HL-60/S4 treated with phorbol 12-myristate 13-acetate at 8.2 ng/mL for 4 days and 3 days (cell line): ENCODE results near the gene ARL6.

Experiments used
- in situ Hi-C: fragments of 300-500 bp; cut with MboI; formaldehyde crosslinking; loops from 2 replicates; pipeline ENCODE4 v1.15.0; 2022; ENCODE audit warnings: low sequenced_read_pairs

Gene ARL6

GRCh38 chr3:97764407-97765238, at the start of gene ARL6:
Gene ARL6, plus strand, starts transcription at chr3:97764758. Its CDS starts 3,350 bp downstream, at chr3:97768108.
- in situ Hi-C loops, result no loop called here

GRCh38 chr3:97719156-97719821, 45.3 kb upstream of the ARL6 start:
- in situ Hi-C loops, result no loop called here

- in situ Hi-C loops, result no loop called here
Observed at GRCh38 chr3:97720417-97720816, 44.1 kb upstream of the ARL6 start.

GRCh38 chr3:97721446-97721845, 43.1 kb upstream of the ARL6 start:
- in situ Hi-C loops, result no loop called here

GRCh38 chr3:97736928-97737327, 27.6 kb upstream of the ARL6 start:
- in situ Hi-C loops, result no loop called here

GRCh38 chr3:97738761-97739160, 25.8 kb upstream of the ARL6 start:
- in situ Hi-C loops, result no loop called here

- in situ Hi-C loops, result no loop called here
Observed at GRCh38 chr3:97742036-97742435, 22.5 kb upstream of the ARL6 start.

GRCh38 chr3:97744289-97744688, 20.3 kb upstream of the ARL6 start:
- in situ Hi-C loops, result no loop called here

- in situ Hi-C loops, result no loop called here
Observed at GRCh38 chr3:97763586-97764406, 762 bp upstream of the ARL6 start.

- in situ Hi-C loops, result no loop called here
Observed at GRCh38 chr3:97765336-97765735, 778 bp downstream of the ARL6 start.

GRCh38 chr3:97772926-97773325, 8.4 kb downstream of the ARL6 start:
- in situ Hi-C loops, result no loop called here

GRCh38 chr3:97778152-97778551, 13.6 kb downstream of the ARL6 start:
- in situ Hi-C loops, result no loop called here

- in situ Hi-C loops, result no loop called here
Observed at GRCh38 chr3:97793420-97794019, 29.0 kb downstream of the ARL6 start.

- in situ Hi-C loops, result no loop called here
Observed at GRCh38 chr3:97795951-97796350, 31.4 kb downstream of the ARL6 start.

GRCh38 chr3:97804471-97804870, 39.9 kb downstream of the ARL6 start:
- in situ Hi-C loops, result no loop called here

- in situ Hi-C loops, result no loop called here
Observed at GRCh38 chr3:97810779-97811390, 46.3 kb downstream of the ARL6 start.

- in situ Hi-C loops, result no loop called here
Observed at GRCh38 chr3:97815149-97815917, 50.8 kb downstream of the ARL6 start.

GRCh38 chr3:97816811-97817210, 52.3 kb downstream of the ARL6 start:
- in situ Hi-C loops, result no loop called here

- in situ Hi-C loops, result no loop called here
Observed at GRCh38 chr3:97817965-97818364, 53.4 kb downstream of the ARL6 start.

GRCh38 chr3:97820780-97821179, 56.2 kb downstream of the ARL6 start:
- in situ Hi-C loops, result no loop called here
